GM18873 (cell line): ENCODE data around the gene MEX3D.

Experiments
- ATAC-seq: cut with Tn5 transposase; IDR thresholded peaks from one replicate; pipeline ENCODE4 v1.9.1; 2021; ENCODE audit warnings: mild to moderate bottlenecking, moderate library complexity, moderate number of reproducible peaks; ENCODE audit not compliant: unreplicated experiment, low FRiP score

The MEX3D gene

GRCh38 chr19:1508507-1508856, 59.6 kb downstream of the MEX3D start:
- ATAC-seq, result no peak

- no peak for ATAC-seq
These were observed 60.2 kb downstream of the MEX3D start for GRCh38 chr19:1507763-1508506.

- ATAC-seq, result no peak
These were observed 60.9 kb downstream of the MEX3D start for GRCh38 chr19:1507192-1507660.

GRCh38 chr19:1505991-1506881, 61.9 kb downstream of the MEX3D start:
- no peak for ATAC-seq

- ATAC-seq, result no peak
These were observed 63.1 kb downstream of the MEX3D start for GRCh38 chr19:1505012-1505411.
